Skin of body (tissue), 2 donors: ENCODE measurements around the gene ZNF536. TPM values are rescaled to one million over a fixed set of nuclear protein-coding genes. Genes with fewer than 3 reads are reported as not detected.
"Not testable (repeated sequence)": the region's sequence is repeated elsewhere in the genome, so short reads cannot be mapped to it uniquely, and the experiment has no call there.

Source experiments
- DNase-seq: peaks from one replicate; lab custom pipeline; 2025; lab: John Stamatoyannopoulos, UW
- total RNA-seq: library from RNA; depleted of rRNA; stranded (reverse); fragments of >200 nt; gene quantifications from one replicate; pipeline ENCODE4 v1.2.3, GENCODE V29; 2014

The ZNF536 gene
- total RNA-seq, 1 donor from 2014 or later, result 8.9 TPM

DNA sequence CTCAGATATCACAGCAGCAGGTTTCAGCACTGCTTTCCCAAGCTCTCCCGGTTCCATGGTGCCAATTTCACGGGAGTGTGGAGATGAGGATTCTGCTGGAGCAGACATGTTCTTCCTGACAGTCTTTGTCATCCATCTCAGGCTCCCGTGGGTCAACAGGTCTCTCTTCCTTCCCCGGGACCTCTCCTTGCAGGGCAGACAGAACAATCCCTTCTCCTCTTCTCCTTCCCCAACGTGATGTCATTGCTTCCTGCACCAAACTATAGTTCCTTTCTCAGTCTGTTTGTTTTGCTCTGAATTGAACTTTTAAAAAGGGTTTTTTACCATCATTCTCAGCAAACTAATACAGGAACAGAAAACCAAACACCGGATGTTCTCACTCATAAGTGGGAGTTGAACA, 107.9 kb downstream of the ZNF536 start:
- DNase-seq, result no peak

DNA sequence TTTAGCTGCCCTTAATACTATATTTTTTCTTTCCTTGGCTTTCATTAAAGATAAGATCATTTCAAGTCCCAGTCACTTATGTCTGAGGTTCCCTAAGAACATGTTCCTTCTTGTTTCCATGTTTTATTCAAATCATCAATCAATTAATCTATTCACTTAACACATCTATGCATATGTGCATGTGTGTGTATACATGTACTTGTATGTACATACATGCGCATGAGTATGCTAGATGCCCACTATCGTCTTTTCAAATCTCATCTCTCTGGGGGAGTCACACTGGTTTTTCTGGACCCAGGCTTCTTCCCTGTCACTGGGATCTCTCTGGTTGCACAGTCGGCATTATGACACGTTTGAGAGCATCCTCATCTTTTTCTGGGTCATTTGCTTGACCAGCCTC, 108.9 kb downstream of the ZNF536 start:
- no peak for DNase-seq

DNA sequence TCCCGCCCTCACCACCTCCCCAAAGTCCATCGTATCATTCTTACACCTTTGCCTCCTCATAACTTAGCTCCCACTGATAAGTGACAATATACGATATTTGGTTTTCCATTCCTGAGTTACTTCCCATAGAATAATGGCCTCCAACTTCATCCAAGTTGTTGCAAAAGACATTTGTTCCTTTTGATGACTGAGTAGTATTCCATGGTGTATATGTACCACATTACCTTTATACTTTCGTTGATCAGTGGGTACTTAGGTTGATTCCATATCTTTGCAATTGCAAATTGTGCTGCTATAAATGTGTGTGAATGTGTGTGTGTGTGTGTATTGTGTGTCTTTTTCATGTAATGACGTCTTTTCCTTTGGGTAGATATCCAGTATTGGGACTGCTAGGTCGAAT, 109.6 kb downstream of the ZNF536 start:
- DNase-seq, result no peak

- DNase-seq, result no peak
Measured at GRCh38 chr19:30482956-30483355, 110.8 kb downstream of the ZNF536 start.

DNA sequence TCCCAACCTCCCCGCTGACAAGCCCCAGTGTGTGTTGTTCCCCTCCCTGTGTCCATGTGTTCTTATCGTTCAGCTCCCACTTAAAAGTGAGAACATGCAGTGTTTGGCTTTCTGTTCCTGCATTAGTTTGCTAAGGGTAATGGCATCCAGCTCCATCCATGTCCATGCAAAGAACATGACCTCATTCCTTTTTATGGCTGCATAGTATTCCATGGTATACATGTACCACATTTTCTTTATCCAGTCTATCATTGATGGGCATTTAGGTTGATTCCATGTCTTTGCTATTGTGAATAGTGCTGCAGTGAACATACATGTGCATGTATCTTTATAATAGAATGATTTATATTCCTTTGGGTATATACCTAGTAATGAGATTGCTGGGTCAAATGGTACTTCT, 114.1 kb downstream of the ZNF536 start:
- not testable (repeated sequence) for DNase-seq

- DNase-seq, result no peak
Measured at GRCh38 chr19:30487178-30487577, 115.0 kb downstream of the ZNF536 start.

- DNase-seq, result no peak
Measured at GRCh38 chr19:30488191-30488590, 116.0 kb downstream of the ZNF536 start.

DNA sequence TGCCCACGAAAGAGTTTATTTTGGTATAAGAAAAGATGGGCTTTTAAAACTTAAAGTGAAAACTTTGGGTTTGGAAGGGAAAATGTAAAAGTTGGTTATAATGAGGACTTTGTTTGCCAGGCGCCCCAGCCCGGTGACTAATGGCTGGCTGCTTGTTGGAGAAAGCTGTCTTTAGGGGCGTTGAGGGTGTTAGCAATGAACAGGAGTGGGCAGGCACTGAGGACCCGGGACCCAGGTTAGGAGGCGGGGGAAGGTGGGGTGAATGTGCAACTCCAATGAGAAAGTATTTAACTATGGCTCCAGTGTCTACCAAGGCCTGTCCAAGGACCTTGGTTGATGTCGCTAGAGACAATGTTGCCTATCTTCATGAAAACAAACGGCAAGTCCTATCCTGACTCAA, 118.6 kb downstream of the ZNF536 start:
- no peak for DNase-seq

DNA sequence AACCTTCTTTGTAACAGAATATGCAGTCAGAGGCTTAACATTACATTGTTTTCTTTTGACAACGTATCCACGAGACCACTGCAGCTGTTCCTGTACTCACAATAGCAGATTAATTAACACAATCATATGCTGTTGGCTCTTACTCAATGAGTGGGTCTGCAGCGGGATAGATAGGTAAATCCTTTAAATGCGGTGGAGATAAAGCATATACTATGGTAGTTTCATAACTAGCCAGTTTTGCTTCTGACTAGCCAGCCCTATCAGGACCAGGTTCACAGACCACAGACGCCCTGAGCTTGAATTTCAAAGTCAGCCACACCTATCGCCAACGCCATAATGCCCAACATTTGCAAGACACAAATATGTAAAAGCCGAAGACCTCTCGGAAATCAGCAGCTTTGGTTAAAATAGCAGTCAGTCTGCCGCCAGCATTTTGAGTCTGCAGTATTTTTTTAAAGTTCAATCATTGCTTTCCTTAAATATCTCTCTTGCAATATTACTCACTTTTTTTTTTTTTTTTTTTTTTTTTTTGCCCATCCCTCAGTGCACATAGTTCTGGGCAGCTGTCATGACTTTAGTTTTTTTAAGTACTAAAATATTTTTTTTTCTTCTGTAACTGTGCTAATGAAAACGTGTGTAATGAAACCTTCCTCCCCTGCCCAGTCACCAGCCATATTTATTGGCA, 120.5 kb downstream of the ZNF536 start:
- no peak for DNase-seq

- no peak for DNase-seq
Measured at GRCh38 chr19:30497034-30497433, 124.8 kb downstream of the ZNF536 start.

GRCh38 chr19:30498085-30498484, 125.9 kb downstream of the ZNF536 start:
- DNase-seq, result not testable (repeated sequence)

GRCh38 chr19:30498707-30499106, 126.5 kb downstream of the ZNF536 start:
- DNase-seq, result no peak

DNA sequence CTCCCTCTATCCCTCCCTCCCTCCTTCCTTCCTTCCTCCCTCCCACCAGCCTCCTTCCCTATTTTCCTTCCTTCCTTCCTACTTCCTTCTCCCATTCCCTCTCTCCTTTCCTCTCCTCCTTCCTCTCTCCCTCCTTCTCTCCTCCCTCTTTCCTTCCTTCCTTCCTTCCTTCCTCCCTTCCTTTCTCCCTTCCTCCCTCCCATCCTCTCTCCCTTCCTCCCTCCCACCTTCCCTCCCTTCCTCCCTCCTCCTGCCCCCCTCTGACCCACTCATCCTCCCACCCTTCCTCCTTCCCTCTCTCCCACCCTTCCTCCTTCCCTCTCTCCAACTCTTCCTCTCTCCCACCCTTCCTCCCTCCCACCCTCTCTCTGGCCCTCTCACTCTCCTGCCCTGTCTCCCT, 132.1 kb downstream of the ZNF536 start:
- no peak for DNase-seq

- peak; percentile 95 for DNase-seq
Measured at GRCh38 chr19:30512176-30513081, 140.2 kb downstream of the ZNF536 start.

DNA sequence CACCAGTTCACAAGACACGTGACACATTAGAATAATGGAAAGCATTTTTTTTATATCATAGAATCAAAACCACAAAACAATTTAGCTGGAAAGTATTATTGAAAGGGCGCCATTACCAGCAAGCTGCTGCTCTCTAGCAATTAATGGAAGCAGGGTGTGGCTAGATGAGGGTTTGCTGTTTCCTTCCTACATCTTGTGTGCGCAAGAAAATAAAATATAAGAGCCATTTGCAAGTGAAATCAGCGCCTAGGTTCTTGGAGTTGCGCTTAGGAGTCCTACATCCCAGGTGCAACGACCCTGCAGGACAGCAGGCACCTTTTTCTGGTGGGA, 140.9 kb downstream of the ZNF536 start:
- peak; percentile 95 for DNase-seq

DNA sequence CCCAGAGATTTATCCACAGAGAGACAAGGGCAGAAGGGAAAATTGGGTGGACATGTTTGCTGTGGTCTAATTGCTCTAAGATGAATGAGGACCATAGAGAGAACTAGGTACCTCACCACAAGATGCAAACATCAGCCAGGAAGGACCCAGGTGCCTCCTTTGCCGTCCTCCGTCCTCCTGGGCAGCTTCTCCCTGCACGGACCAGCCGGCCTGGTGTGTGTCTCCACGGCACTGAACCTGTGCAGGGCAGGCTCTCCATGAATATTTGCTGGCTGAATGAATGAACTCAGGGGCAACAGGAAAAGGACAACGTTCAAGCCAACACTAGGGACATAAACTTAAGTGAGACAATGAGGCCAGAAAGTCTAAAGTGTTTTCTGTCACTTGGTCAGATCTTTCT, 143.9 kb downstream of the ZNF536 start:
- no peak for DNase-seq

- DNase-seq, result peak; percentile 73
Measured at GRCh38 chr19:30516531-30516930, 144.3 kb downstream of the ZNF536 start.

DNA sequence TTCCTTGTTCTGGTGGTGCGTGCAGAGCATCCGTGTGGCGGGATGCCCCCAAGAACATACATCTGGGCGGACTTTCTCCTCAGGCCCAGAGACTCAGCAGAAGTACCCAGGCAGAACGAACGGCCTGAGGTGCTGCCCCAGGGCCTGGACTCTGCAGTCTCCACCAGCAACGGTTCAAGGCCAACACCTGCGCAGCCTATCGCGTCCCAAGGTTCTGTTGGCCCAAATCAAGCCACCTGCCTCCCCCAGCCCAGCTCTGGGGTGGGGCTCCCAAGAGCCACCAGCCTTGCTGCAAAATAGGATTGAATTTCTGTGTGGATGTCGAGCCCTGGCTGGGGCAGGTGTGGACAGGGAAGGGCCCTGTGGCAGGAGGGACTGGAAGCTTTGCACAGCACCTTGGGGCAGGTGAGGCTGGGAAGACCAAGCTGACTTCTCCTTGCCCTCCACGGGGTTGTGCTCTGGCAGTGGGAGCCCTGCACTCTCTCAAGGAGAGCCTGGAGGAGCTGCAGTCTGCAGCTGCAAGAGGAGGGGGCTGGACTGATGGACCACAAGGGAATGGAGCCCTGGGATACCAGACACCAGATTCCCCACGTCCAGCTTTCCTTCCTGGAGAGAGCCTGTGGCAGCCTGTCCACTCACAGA, 146.9 kb downstream of the ZNF536 start:
- DNase-seq, result no peak

DNA sequence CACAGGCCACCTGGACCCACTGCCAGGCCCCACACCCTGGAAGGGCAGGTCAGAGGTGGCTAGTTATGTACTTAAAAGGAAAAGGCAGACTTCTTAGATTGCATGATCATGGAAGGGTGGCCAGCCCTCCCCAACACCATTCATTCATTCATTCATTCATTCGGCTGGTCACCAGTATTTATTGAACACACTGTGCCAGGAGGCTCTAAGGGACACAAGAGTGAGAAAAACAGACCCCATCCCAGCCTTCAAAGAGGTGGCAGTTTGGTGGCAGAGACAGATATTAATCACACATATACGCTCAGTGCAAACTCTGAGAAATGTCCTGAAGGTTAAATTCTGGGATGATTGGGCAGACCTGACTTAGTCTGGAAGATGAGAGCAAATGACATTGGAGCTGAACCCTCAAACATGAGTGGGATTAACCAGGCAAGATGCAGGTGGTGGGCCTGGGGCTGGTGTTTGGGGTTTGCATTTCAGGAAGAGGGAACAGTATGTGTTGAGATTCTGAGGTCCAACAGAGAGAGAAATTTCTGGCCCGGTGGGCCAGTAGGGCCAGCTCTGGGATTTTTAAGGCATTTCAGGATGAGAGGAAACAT, 147.5 kb downstream of the ZNF536 start:
- DNase-seq, result no peak

DNA sequence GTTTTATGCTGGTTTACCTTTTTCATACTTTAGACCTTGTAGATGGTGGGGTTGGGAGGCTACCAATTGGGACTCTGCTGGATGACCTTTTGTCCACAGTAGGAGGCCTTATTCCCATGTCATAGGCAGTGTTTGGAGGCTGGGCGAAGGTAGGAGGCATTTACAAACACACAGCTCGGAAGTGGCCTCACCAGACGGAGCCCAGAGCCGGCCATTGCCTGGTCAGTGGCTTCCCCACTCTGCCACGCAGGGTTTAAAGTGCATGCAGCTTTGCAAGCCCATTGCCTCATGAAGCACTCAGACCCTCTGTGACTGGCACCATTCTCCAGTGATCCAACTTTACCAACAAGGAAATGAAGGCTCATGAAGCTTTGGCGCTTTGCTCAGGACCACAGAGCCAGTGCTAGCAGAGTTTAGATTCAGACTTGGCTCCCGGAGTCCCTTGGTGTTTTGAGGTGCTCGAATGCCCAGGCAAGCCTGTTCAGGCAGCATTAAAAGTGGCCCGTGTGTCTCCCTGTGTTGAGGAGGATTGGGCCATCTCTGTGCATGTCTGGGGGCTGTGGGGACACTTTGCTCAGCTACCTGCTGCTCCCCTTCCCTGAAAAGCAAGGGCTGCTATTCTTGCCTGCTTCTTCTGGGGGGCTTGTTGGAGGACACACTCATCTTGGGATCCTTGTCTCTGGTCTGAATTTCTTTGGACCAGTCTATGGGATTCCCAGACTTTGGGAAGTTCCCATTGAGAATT, 148.7 kb downstream of the ZNF536 start:
- DNase-seq, result no peak

- DNase-seq, result no peak
Measured at GRCh38 chr19:30521937-30522336, 149.8 kb downstream of the ZNF536 start.
